MV-4-11 (cell line): Measurements from ENCODE around the gene NBDY.

Experiments used
- DNase-seq: peaks from one replicate; lab custom pipeline; 2025; lab: John Stamatoyannopoulos, UW

Gene NBDY

GRCh38 chrX:56800801-56801200, 71.8 kb downstream of the NBDY start:
- peak; percentile 11 for DNase-seq

GRCh38 chrX:56802428-56802827, 73.4 kb downstream of the NBDY start:
- DNase-seq = no peak

GRCh38 chrX:56802921-56803849, 74.1 kb downstream of the NBDY start:
- peak; percentile 66 for DNase-seq

GRCh38 chrX:56803850-56804681, 75.0 kb downstream of the NBDY start:
- no peak for DNase-seq

GRCh38 chrX:56804867-56805266, 75.8 kb downstream of the NBDY start:
- DNase-seq = no peak

GRCh38 chrX:56805399-56805798, 76.4 kb downstream of the NBDY start:
- DNase-seq = no peak

GRCh38 chrX:56806176-56806575, 77.1 kb downstream of the NBDY start:
- DNase-seq = peak; percentile 45

GRCh38 chrX:56811599-56811998, 82.6 kb downstream of the NBDY start:
- DNase-seq = no peak

- peak; percentile 58 for DNase-seq
Measured at GRCh38 chrX:56812515-56813105, 83.6 kb downstream of the NBDY start.

- peak; percentile 83 for DNase-seq
Measured at GRCh38 chrX:56813318-56813837, 84.3 kb downstream of the NBDY start.

- DNase-seq = peak; percentile 67
Measured at GRCh38 chrX:56817179-56817578, 88.1 kb downstream of the NBDY start.

- no peak for DNase-seq
Measured at GRCh38 chrX:56826020-56826419, 97.0 kb downstream of the NBDY start.

GRCh38 chrX:56833626-56834025, 104.6 kb downstream of the NBDY start:
- no peak for DNase-seq

GRCh38 chrX:56853436-56853835, 124.4 kb downstream of the NBDY start:
- DNase-seq = no peak

- no peak for DNase-seq
Measured at GRCh38 chrX:56857042-56857441, 128.0 kb downstream of the NBDY start.

GRCh38 chrX:56860888-56861287, 131.8 kb downstream of the NBDY start:
- DNase-seq = no peak
